NCI-H2171 (cell line): ENCODE results near the gene MANF.
A peak's percentile ranks its signal among the peaks of the same experiment; 100 is the strongest.

Experiments
- DNase-seq: peaks from one replicate; lab custom pipeline; 2025; lab: John Stamatoyannopoulos, UW

Gene MANF

GRCh38 chr3:51390246-51391074, 5.4 kb downstream of the MANF start:
- DNase-seq, result no peak

GRCh38 chr3:51391075-51391565, 6.0 kb downstream of the MANF start, which contains the start of gene RBM15B:
Gene RBM15B, plus strand, starts transcription at chr3:51391285. Its CDS starts 115 bp downstream, at chr3:51391400.
- DNase-seq, result peak; percentile 72

- DNase-seq, result no peak
Measured at GRCh38 chr3:51391566-51392354, 6.7 kb downstream of the MANF start.

GRCh38 chr3:51392355-51393133, 7.5 kb downstream of the MANF start:
- DNase-seq, result no peak

- no peak for DNase-seq
Measured at GRCh38 chr3:51393134-51393495, 8.0 kb downstream of the MANF start.

GRCh38 chr3:51393564-51393963, 8.5 kb downstream of the MANF start:
- DNase-seq, result no peak

- DNase-seq, result no peak
Measured at GRCh38 chr3:51394541-51394940, 9.4 kb downstream of the MANF start.

- DNase-seq, result no peak
Measured at GRCh38 chr3:51395493-51396213, 10.6 kb downstream of the MANF start.

GRCh38 chr3:51396401-51396800, 11.3 kb downstream of the MANF start:
- DNase-seq, result no peak

GRCh38 chr3:51397392-51397791, 12.3 kb downstream of the MANF start:
- DNase-seq, result no peak

GRCh38 chr3:51398595-51399310, 13.7 kb downstream of the MANF start:
- DNase-seq, result no peak

- DNase-seq, result no peak
Measured at GRCh38 chr3:51400166-51400565, 15.1 kb downstream of the MANF start.

- no peak for DNase-seq
Measured at GRCh38 chr3:51401735-51402134, 16.6 kb downstream of the MANF start.

- DNase-seq, result no peak
Measured at GRCh38 chr3:51403675-51404074, 18.6 kb downstream of the MANF start.

- DNase-seq, result no peak
Measured at GRCh38 chr3:51408021-51408420, 22.9 kb downstream of the MANF start.

GRCh38 chr3:51408813-51409212, 23.7 kb downstream of the MANF start:
- DNase-seq, result no peak

- no peak for DNase-seq
Measured at GRCh38 chr3:51422211-51422610, 37.1 kb downstream of the MANF start.

GRCh38 chr3:51426921-51427320, 41.8 kb downstream of the MANF start:
- DNase-seq, result no peak

- DNase-seq, result no peak
Measured at GRCh38 chr3:51429138-51429537, 44.0 kb downstream of the MANF start.

- no peak for DNase-seq
Measured at GRCh38 chr3:51434110-51434509, 49.0 kb downstream of the MANF start.

GRCh38 chr3:51434746-51435327, 49.7 kb downstream of the MANF start:
- no peak for DNase-seq
